ENCODE measurements around the gene RCC2. TPM values are rescaled to one million over a fixed set of nuclear protein-coding genes. Genes with fewer than 3 reads are reported as not detected.
A peak's percentile ranks its signal among the peaks of the same experiment; 100 is the strongest.
"Not testable (repeated sequence)": the region's sequence is repeated elsewhere in the genome, so short reads cannot be mapped to it uniquely, and the experiment has no call there.

RCC2 gene
- total RNA-seq, 1 experiment from 2014 or later: 129 TPM

- DNase-seq (ENCODE audit: low spot score): no peak
Observed at GRCh38 chr1:17425806-17426600, 13.5 kb downstream of the RCC2 start.

GRCh38 chr1:17423781-17424245 is 15.7 kb downstream of the RCC2 start:
- in situ Hi-C loops (cut with HindIII; ENCODE audit: low sequenced_read_pairs): no loop called here

More at GRCh38 chr1:17425806-17426600, 13.5 kb downstream of the RCC2 start:
- in situ Hi-C loops (cut with HindIII; ENCODE audit: low sequenced_read_pairs): no loop called here

GRCh38 chr1:17422461-17422860 is 17.0 kb downstream of the RCC2 start:
- in situ Hi-C loops (cut with HindIII; ENCODE audit: low sequenced_read_pairs): no loop called here
- DNase-seq (ENCODE audit: low spot score): no peak

More at GRCh38 chr1:17423781-17424245, 15.7 kb downstream of the RCC2 start:
- no peak for DNase-seq (ENCODE audit: low spot score)

GRCh38 chr1:17420391-17420918 is 19.0 kb downstream of the RCC2 start:
- in situ Hi-C loops (cut with HindIII; ENCODE audit: low sequenced_read_pairs): no loop called here
- no peak for DNase-seq (ENCODE audit: low spot score)

- DNase-seq (ENCODE audit: low spot score): peak; percentile 81
- in situ Hi-C loops (cut with HindIII; ENCODE audit: low sequenced_read_pairs): no loop called here
Observed at GRCh38 chr1:17419626-17420328, 19.7 kb downstream of the RCC2 start.

- in situ Hi-C loops (cut with HindIII; ENCODE audit: low sequenced_read_pairs): no loop called here
- DNase-seq (ENCODE audit: low spot score): no peak
Observed at GRCh38 chr1:17416389-17416788, 23.1 kb downstream of the RCC2 start.

- no peak for DNase-seq (ENCODE audit: low spot score)
- in situ Hi-C loops (cut with HindIII; ENCODE audit: low sequenced_read_pairs): no loop called here
Observed at GRCh38 chr1:17414022-17414421, 25.5 kb downstream of the RCC2 start.

- in situ Hi-C loops (cut with HindIII; ENCODE audit: low sequenced_read_pairs): no loop called here
- no peak for DNase-seq (ENCODE audit: low spot score)
Observed at GRCh38 chr1:17412093-17412870, 27.2 kb downstream of the RCC2 start.

GRCh38 chr1:17409391-17409811 is 30.1 kb downstream of the RCC2 start:
- peak; percentile 77 for DNase-seq (ENCODE audit: low spot score)
- in situ Hi-C loops (cut with HindIII; ENCODE audit: low sequenced_read_pairs): no loop called here

GRCh38 chr1:17407786-17408514 is 31.5 kb downstream of the RCC2 start:
- in situ Hi-C loops (cut with HindIII; ENCODE audit: low sequenced_read_pairs); DNase-seq (ENCODE audit: low spot score): not testable (repeated sequence)

- peak; percentile 42 for DNase-seq (ENCODE audit: low spot score)
- in situ Hi-C loops (cut with HindIII; ENCODE audit: low sequenced_read_pairs): not testable (repeated sequence)
Observed at GRCh38 chr1:17406760-17407475, 32.6 kb downstream of the RCC2 start.

- peak; percentile 78 for DNase-seq (ENCODE audit: low spot score)
- in situ Hi-C loops (cut with HindIII; ENCODE audit: low sequenced_read_pairs): no loop called here
Observed at GRCh38 chr1:17405898-17406759, 33.3 kb downstream of the RCC2 start.

GRCh38 chr1:17404820-17405219 is 34.7 kb downstream of the RCC2 start:
- in situ Hi-C loops (cut with HindIII; ENCODE audit: low sequenced_read_pairs): no loop called here
- DNase-seq (ENCODE audit: low spot score): no peak

GRCh38 chr1:17404034-17404684 is 35.3 kb downstream of the RCC2 start:
- in situ Hi-C loops (cut with HindIII; ENCODE audit: low sequenced_read_pairs): no loop called here
- no peak for DNase-seq (ENCODE audit: low spot score)

GRCh38 chr1:17403081-17403480 is 36.4 kb downstream of the RCC2 start:
- in situ Hi-C loops (cut with HindIII; ENCODE audit: low sequenced_read_pairs): no loop called here
- DNase-seq (ENCODE audit: low spot score): no peak

GRCh38 chr1:17401841-17402240 is 37.6 kb downstream of the RCC2 start:
- in situ Hi-C loops (cut with HindIII; ENCODE audit: low sequenced_read_pairs): no loop called here
- no peak for DNase-seq (ENCODE audit: low spot score)
